GM12864 (cell line): ENCODE results near the gene NLRP5.

Experiments
- DNase-seq: peaks from one replicate; pipeline ENCODE4 v3.0.0-alpha.2; 2011; ENCODE audit warnings: low read depth
- H3K4me3 ChIP-seq: 2 replicates; pipeline ENCODE4 v1.5.1; 2011; ENCODE audit warnings: mild to moderate bottlenecking, low read depth, low read length, control low read depth
- CTCF ChIP-seq: IDR thresholded peaks from 2 replicates; pipeline ENCODE4 v1.5.1; 2011; ENCODE audit warnings: low read depth, mild to moderate bottlenecking, moderate library complexity, low read length, control low read depth, inconsistent platforms; ENCODE audit errors: missing control alignments

The NLRP5 gene

GRCh38 chr19:56086671-56087430, 100.3 kb downstream of the NLRP5 start:
- no peak for DNase-seq
- TF ChIP-seq CTCF = no peak
- H3K4me3 ChIP-seq = no peak overlapping the region

DNA sequence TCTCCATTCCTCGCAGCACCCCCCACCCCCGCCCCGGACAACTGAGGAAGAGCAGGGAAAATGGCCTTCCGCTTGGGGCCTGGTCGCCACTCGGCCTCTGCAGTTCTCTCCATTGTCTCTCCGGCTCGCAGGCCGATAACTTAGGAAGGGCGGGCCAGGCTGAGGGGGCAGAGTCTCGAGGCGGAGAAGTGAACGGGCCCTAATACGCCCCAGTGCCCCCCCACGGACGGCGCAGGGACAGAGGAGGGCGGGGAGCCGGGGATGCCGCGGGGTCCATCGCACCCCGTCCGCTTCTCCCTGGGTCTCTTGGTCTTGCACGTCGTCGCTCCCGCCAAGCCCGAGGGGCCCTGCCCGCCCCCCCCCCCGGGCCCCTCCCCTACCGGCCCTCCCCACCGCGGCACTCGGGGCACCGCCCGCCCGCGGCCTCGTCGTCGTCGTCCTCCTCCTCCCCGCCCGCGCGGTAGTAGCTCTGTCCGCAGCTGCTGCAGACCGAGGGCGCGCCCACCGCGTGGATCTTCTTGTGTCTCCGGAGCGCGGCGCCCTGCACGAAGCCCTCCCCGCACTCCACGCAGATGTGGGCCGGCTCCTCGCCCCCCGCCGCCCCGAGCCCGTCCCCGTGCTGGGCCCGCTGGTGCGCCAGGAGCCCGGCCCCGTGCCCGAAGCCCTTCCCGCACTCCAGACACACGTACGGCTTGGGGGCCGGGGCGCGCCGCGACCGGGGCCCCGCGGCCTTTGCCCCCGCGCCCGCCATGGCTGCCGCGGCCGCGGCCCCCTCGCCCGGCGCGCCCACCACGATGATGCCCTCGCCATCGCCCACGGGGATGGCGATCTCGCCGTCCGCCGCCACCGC, 101.3 kb downstream of the NLRP5 start:
- DNase-seq = no peak
- no peak for TF ChIP-seq CTCF
- H3K4me3 ChIP-seq = no peak overlapping the region

DNA sequence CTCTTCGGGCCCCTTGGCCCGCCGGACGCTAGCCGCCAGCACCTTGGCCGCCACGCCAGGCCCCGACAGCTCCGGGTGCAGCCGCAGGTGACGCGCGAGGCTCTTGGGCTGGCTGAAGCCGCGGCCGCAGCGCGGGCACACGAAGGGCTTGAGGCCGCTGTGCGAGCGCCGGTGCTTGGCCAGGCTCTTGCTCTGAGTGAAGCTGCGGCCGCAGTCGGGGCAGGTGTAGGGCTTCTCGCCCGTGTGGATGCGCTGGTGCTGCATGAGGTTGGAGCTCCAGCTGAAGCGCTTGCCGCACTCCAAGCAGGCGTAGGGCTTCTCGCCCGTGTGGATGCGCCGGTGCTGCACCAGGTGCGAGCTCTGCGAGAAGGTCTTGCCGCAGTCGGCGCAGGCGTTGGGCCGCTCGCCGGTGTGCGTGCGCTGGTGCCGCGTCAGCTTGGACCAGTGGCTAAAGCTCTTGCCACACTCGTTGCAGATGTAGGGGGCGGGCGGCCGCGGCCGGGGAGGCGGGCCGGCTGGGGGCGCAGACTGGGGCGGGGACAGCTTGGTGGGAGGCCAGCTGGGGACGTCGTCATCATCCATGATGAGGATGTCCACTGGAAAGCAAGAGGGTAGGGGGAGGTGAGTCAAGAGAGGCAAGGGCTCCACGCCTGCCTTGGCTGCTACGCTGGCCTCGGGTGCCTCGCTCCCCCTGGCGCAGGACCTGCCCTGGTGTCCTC, 102.1 kb downstream of the NLRP5 start:
- no peak for TF ChIP-seq CTCF
- H3K4me3 ChIP-seq = no peak overlapping the region
- DNase-seq = no peak

GRCh38 chr19:56089344-56089743, 102.8 kb downstream of the NLRP5 start:
- H3K4me3 ChIP-seq = no peak overlapping the region
- no peak for TF ChIP-seq CTCF
- no peak for DNase-seq

GRCh38 chr19:56091066-56091490, 104.5 kb downstream of the NLRP5 start:
- H3K4me3 ChIP-seq = no peak overlapping the region
- DNase-seq = no peak
- TF ChIP-seq CTCF = no peak

GRCh38 chr19:56091751-56092546, 105.4 kb downstream of the NLRP5 start:
- no peak for TF ChIP-seq CTCF
- DNase-seq = no peak
- H3K4me3 ChIP-seq = no peak overlapping the region
